WTC11 (cell line): Measurements from ENCODE around the gene ALK.

ENCODE experiments used
- JUN ChIP-seq: sonication (generic); formaldehyde crosslinking; IDR thresholded peaks from 2 replicates; pipeline ENCODE4 v1.8.0; 2023; ENCODE audit warnings: mild to moderate bottlenecking, missing genetic modification reagents
- TP53 ChIP-seq: sonication (generic); formaldehyde crosslinking; IDR thresholded peaks from 2 replicates; pipeline ENCODE4 v1.8.1; 2023; ENCODE audit warnings: mild to moderate bottlenecking, missing genetic modification reagents

- TF ChIP-seq JUN (CRISPR knock-in tag) (no peak), TP53 (CRISPR knock-in tag) (no peak)
Observed at GRCh38 chr2:29351248-29351647, 570.1 kb downstream of the ALK start.
